Parathyroid adenoma (tissue), 2 donors: ENCODE results near the gene INIP.
A peak's percentile ranks its signal among the peaks of the same experiment; 100 is the strongest.

Source experiments
- H2AFZ ChIP-seq: fragments of 300-600 bp; sonication (generic); one replicate; pipeline ENCODE4 v1.7.0; 2017; ENCODE audit warnings: antibody characterized with exemption, mild to moderate bottlenecking
- H3K27ac ChIP-seq: fragments of 300-600 bp; sonication (generic); one replicate; pipeline ENCODE4 v1.7.0; 2017
- H3K27me3 ChIP-seq: fragments of 300-600 bp; sonication (generic); one replicate; pipeline ENCODE4 v1.7.0; 2017; ENCODE audit warnings: low read length; ENCODE audit not compliant: control insufficient read depth, insufficient read depth
- H3K36me3 ChIP-seq: fragments of 300-600 bp; sonication (generic); one replicate; pipeline ENCODE4 v1.7.0; 2017; ENCODE audit warnings: low read length; ENCODE audit not compliant: control insufficient read depth, insufficient read depth
- H3K4me1 ChIP-seq: fragments of 300-600 bp; sonication (generic); one replicate; pipeline ENCODE4 v1.7.0; 2017; ENCODE audit warnings: control low read depth
- H3K4me2 ChIP-seq: fragments of 300-600 bp; sonication (generic); one replicate; pipeline ENCODE4 v1.7.0; 2017; ENCODE audit warnings: low read length
- H3K4me3 ChIP-seq: fragments of 300-600 bp; sonication (generic); one replicate; pipeline ENCODE4 v1.7.0; 2017; ENCODE audit warnings: low read depth, low read length
- H3K79me2 ChIP-seq: fragments of 300-600 bp; sonication (generic); one replicate; pipeline ENCODE4 v1.7.0; 2017; ENCODE audit warnings: control low read depth
- H3K9ac ChIP-seq: fragments of 300-600 bp; sonication (generic); one replicate; pipeline ENCODE4 v1.7.0; 2017; ENCODE audit warnings: mild to moderate bottlenecking
- H3K9me3 ChIP-seq: fragments of 300-600 bp; sonication (generic); one replicate; pipeline ENCODE4 v1.7.0; 2017; ENCODE audit warnings: low read length; ENCODE audit not compliant: control insufficient read depth
- CTCF ChIP-seq: fragments of 300-600 bp; sonication (generic); IDR thresholded peaks from one replicate; pipeline ENCODE4 v1.7.0; 2017; ENCODE audit warnings: antibody characterized with exemption, mild to moderate bottlenecking
- donor health status: primary hyperparathyroidism.

INIP gene

GRCh38 chr9:112753725-112754124, 35.8 kb upstream of the INIP start:
- Histone ChIP-seq H3K4me2 (no peak overlapping the region), H3K9ac (no peak overlapping the region), H3K27me3 (no peaks in the 10 kb centered on the region), H3K36me3 (no peaks in the 10 kb centered on the region), H3K4me1 (no peaks in the 10 kb centered on the region), H3K4me3 (no peak overlapping the region), H2AFZ (no peak overlapping the region), H3K79me2 (peaks cover 10% of the 10 kb centered on the region), H3K9me3 (no peaks in the 10 kb centered on the region), H3K27ac (no peak overlapping the region)
- TF ChIP-seq CTCF = no peak

- Histone ChIP-seq H3K27ac (no peak overlapping the region), H3K79me2 (peaks cover 6% of the 10 kb centered on the region)
Measured at GRCh38 chr9:112752334-112753125, 34.6 kb upstream of the INIP start.

GRCh38 chr9:112751056-112751795, 33.3 kb upstream of the INIP start:
- no peaks in the 10 kb centered on the region for H3K36me3 ChIP-seq

More at GRCh38 chr9:112752334-112753125, 34.6 kb upstream of the INIP start:
- no peak overlapping the region for H3K9ac ChIP-seq
- no peak for TF ChIP-seq CTCF
- H3K36me3 ChIP-seq = no peaks in the 10 kb centered on the region
- no peaks in the 10 kb centered on the region for H3K27me3 ChIP-seq
- H2AFZ ChIP-seq = no peak overlapping the region
- no peaks in the 10 kb centered on the region for H3K4me1 ChIP-seq
- no peak overlapping the region for H3K4me2 ChIP-seq
- H3K9me3 ChIP-seq = no peaks in the 10 kb centered on the region
- H3K4me3 ChIP-seq = no peak overlapping the region

GRCh38 chr9:112750764-112751055, 32.8 kb upstream of the INIP start:
- H3K9me3 ChIP-seq = no peaks in the 10 kb centered on the region
- no peaks in the 10 kb centered on the region for H3K27me3 ChIP-seq
- H3K4me1 ChIP-seq = no peaks in the 10 kb centered on the region
- H3K36me3 ChIP-seq = no peaks in the 10 kb centered on the region
- peak overlapping the region; percentile 79 for H3K4me3 ChIP-seq
- no peak for TF ChIP-seq CTCF
- H2AFZ ChIP-seq = peak overlapping the region; percentile 88
- H3K4me2 ChIP-seq = peak overlapping the region; percentile 96
- no peak overlapping the region for H3K27ac ChIP-seq
- peaks cover 6% of the 10 kb centered on the region for H3K79me2 ChIP-seq
- no peak overlapping the region for H3K9ac ChIP-seq

More at GRCh38 chr9:112751056-112751795, 33.3 kb upstream of the INIP start:
- no peaks in the 10 kb centered on the region for H3K9me3 ChIP-seq
- H3K27me3 ChIP-seq = no peaks in the 10 kb centered on the region
- no peaks in the 10 kb centered on the region for H3K4me1 ChIP-seq
- peak overlapping the region; percentile 88 for H2AFZ ChIP-seq
- H3K9ac ChIP-seq = no peak overlapping the region
- peaks cover 6% of the 10 kb centered on the region for H3K79me2 ChIP-seq
- peak overlapping the region; percentile 29 for H3K27ac ChIP-seq
- H3K4me2 ChIP-seq = peak overlapping the region; percentile 96
- peak overlapping the region; percentile 79 for H3K4me3 ChIP-seq
- TF ChIP-seq CTCF = no peak
